HG03175 (cell line): Measurements from ENCODE around the gene ZNF410.
"Not testable (repeated sequence)": the region's sequence is repeated elsewhere in the genome, so short reads cannot be mapped to it uniquely, and the experiment has no call there.

Experiments used
- ATAC-seq: cut with Tn5 transposase; IDR thresholded peaks from one replicate; pipeline ENCODE4 v1.9.1; 2021; ENCODE audit warnings: mild to moderate bottlenecking, moderate library complexity; ENCODE audit not compliant: unreplicated experiment

ZNF410 gene

GRCh38 chr14:73884438-73885190 is 2.0 kb upstream of the ZNF410 start:
- no peak for ATAC-seq

DNA sequence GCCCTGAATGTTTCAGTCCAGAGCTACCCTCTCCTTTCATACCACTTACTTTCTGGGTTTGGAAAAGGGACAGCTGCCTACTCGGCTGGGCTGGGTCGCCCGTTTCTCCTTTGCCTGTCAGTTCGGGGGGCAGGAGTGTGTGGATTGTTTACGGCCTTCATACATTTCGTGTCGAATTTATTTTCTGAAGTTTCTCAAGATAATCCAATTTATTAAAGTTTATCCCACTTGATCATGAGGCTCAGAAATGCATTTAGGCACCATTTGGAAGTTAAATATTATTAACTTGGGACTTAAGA is 608 bp downstream of the ZNF410 start:
- ATAC-seq, result no peak

DNA sequence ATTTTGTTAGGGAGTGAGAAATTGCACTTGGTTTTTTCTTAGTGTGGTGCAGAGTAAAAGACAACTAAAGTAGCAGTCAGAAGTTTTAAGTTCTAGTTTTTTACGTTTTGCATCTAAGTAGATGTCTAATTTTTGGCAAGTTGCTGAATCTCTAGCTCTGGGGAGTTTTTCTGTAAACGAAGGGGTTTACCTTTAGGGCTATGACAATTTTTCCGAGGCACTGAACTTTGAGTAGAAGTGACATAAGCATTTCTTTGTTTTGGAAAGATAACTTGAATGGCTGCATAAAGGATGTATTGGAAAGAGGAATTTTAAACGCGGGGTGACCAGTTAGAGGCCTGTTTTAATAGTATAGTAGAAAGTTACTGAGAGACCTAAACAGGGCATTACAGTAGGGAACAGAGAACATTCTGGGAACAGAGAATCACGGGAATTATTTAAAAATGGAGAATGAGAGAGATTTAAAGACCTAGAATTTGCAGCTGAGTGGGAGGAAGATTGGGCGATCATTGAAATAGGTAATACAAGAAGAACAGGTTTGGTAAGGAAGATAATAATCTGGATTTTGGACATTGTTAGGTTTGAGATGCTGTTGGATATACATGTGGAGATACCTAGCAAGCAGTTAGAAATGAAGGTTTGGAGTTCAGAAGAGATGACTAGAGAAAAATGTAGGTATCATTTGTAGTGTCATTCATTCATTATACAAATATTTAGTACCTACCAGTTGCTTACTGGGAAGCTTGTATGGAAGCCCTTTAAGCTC is 1.2 kb downstream of the ZNF410 start:
- no peak for ATAC-seq

DNA sequence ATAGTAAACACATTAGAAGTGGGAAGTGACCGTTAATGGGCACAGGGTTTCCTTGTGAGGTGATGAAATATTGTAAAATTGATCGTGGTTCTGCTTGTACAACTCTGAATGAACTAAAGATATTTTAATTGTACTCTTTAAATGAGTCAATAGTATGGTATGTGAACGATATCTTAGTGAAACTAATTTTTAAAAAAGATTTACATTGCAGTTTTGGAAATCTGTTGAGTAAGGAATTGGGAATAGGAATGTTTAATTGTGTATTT is 1.7 kb downstream of the ZNF410 start:
- no peak for ATAC-seq

DNA sequence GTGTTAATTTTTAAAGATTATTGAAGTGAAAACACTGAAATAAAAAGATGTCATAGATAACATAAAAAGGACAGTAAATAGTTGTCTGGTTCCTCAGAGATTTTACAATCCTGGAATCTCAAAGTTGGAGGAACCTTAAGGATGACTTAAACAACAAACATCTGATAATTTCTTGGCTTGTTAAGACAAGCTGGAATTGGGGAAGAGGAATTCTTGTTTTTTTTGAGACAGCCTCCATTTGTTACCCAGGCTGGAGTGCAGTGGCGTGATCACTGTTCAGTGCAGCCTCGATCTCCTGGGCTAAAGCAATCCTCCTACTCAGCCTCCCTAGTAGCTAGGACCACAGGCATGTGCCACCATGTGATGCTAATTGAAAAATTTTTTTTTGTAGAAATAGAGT is 2.3 kb downstream of the ZNF410 start:
- ATAC-seq, result no peak

DNA sequence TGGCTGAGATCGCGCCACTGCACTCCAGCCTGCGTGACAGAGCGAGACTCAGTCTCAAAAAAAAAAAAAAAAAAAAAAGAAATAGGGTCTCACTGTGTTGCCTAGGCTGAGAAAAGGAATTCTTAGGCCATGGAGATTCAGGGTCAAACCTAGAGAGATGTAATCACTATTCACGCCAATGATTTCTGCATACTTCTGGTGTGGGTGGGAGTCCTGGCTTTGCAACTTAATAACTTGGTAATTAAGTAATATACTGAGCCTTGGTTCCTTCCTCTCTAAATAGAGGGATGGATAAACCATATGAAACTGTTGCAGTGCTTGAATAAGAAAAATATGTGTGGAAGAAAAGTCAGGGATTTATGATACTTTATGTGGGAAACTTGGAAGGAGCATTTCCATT is 2.7 kb downstream of the ZNF410 start:
- ATAC-seq, result no peak

DNA sequence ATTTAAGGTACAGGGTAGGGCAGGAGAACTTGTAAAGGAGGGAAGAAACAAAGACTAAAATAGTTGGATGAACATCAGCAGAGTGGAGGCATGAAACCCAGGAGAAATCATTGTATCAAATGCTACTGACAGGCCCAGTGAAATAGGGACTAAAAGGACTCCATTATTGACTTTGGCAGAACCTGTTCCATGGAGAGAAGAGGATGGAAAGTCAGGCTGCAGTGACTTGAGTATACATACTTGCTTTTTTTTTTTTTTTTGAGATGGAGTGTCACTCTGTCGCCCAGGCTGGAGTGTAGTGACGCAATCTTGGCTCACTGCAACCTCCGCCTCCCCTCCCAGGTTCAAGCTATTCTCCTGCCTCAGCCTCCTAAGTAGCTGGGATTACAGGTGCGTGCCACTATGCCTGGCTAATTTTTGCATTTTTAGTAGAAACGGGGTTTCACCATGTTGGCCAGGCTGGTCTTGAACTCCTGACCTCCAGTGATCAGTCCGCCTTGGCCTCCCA is 7.6 kb downstream of the ZNF410 start:
- ATAC-seq, result not testable (repeated sequence)

DNA sequence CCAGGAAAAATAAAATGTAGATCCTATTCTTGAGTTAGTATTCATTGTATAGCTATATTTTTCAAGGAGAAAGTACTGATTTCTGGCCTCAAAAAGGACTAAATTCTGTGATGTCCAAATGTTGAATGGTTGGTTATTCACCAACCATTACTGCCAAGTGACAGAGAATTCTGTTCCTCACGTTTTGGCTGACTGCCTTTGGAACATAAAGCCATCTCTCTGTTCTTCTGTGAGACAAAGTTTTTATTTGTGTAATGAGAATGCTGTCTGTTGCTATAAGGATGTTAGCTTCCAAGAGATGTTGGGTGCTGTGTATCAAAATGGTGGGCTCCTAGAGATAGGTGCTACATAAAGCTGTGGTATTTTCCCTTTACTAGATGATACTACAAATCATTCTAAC is 9.3 kb downstream of the ZNF410 start:
- no peak for ATAC-seq

GRCh38 chr14:73896521-73896920 is 9.9 kb downstream of the ZNF410 start:
- no peak for ATAC-seq

DNA sequence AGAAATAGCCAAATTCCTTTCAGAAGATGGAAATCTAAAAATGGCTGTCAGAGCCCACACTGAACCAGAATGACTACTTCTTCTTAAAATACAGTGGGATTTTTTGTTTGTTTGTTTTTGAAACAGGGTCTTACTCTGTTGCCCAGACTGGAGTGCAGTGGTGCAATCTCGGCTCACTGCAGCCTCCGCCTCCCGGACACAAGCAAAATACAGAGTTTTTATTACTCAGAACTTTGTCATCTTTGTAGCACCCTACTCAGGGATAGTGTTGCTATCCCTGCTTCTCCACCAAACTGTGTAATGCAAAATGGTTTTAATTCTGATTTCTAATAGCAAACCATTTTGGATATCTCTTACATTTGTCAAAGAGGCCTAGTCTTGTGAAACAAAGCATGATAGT is 16.4 kb downstream of the ZNF410 start:
- ATAC-seq, result no peak

GRCh38 chr14:73909681-73910080 is 23.0 kb downstream of the ZNF410 start:
- no peak for ATAC-seq

GRCh38 chr14:73913256-73913655 is 26.6 kb downstream of the ZNF410 start:
- no peak for ATAC-seq

GRCh38 chr14:73916324-73916723 is 29.7 kb downstream of the ZNF410 start:
- no peak for ATAC-seq

DNA sequence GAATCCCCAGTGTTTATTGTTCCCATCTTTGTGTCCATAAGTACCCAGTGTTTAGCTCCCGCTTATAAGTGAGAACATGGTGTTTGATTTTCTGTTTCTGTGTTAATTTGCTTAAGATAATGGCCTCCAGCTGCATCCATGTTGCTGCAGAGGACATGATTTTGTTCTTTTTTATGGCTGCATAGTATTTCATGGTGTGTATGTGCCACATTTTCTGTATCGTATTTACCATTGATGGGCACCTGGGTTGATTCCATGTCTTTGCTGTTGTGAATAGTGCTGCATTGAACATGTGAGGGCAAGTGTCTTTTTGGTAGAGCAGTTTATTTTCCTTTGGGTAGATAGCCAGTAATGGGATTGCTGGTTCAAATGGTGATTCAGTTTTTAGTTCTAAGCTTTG is 32.8 kb downstream of the ZNF410 start:
- ATAC-seq, result not testable (repeated sequence)

GRCh38 chr14:73924337-73924736 is 37.7 kb downstream of the ZNF410 start:
- no peak for ATAC-seq

GRCh38 chr14:73935666-73936065 is 49.0 kb downstream of the ZNF410 start:
- no peak for ATAC-seq

DNA sequence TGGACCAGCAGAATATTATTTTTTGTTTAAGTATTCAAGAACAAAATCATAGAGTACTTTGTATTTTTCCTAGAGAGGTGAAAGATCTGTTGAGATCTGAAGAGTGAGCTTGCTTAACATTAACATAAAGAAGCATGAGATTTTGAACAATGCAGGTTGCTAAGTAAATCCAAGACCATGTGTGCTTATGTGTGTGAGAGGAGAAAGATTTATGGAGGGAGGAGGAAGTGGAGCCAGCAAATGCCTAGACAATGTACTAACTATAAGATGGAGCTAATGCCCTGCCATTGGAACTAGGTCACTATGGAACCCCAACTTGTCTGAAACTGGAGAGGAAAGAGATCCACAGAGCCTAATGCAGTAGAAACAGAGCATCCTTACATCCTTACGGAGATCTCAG is 49.9 kb downstream of the ZNF410 start:
- ATAC-seq, result no peak

DNA sequence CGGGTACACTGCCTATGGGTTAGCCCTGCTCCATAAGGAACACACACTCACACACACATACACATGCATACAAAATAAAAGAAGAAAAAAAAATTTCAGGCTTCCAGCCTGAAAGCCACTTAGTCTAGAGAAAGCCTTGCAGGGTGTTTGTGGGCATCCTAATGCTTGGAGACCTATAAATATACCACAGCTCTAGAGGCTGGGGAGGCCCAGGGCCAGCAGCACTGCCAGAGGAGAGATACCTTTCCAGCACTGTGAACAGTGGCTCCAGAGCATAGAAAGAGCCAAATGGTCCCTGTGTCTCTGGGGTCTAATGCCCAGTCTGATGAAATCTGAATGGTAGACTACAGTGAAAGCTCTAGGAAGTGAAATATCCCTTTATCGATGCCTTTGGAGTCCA is 50.4 kb downstream of the ZNF410 start:
- no peak for ATAC-seq

DNA sequence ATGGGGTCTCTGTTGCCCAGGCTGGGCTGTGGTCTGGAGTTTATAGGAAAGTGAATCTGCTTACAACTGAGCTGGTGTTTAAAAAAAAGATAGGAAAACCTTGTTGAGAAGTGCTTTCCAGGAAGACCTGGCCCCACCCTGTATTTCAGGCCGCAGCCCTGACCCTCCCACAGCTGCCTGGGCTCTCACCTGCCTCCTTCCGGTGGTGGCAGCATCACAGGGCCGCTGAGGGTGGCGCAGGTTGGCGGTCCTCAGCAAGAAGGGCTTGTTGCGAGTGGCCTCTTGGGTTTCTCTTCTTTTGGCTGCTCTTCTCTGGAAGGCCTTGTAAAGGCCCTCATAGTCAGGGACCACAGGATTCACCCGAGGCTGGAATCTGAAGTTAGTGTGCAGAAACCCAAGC is 55.5 kb downstream of the ZNF410 start:
- ATAC-seq, result no peak

DNA sequence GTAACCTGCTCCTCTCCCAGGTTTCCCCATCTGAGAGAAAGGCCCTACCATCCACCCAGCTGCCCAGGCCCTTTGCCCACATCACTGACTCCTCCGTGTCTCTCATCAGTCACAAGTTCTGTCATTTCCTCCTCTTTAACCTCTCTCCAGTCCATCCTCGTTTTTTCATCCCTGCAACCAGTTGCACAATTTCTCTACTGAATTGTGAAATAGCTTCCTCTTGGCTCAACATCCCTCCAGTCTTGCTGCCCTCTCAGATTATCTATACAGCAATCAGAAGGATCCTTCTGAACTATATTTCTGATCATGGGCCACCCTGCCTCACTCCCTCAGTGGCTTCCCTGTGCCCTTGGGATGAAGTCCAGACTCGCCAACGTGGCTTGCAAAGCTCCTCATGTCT is 56.4 kb downstream of the ZNF410 start:
- no peak for ATAC-seq

DNA sequence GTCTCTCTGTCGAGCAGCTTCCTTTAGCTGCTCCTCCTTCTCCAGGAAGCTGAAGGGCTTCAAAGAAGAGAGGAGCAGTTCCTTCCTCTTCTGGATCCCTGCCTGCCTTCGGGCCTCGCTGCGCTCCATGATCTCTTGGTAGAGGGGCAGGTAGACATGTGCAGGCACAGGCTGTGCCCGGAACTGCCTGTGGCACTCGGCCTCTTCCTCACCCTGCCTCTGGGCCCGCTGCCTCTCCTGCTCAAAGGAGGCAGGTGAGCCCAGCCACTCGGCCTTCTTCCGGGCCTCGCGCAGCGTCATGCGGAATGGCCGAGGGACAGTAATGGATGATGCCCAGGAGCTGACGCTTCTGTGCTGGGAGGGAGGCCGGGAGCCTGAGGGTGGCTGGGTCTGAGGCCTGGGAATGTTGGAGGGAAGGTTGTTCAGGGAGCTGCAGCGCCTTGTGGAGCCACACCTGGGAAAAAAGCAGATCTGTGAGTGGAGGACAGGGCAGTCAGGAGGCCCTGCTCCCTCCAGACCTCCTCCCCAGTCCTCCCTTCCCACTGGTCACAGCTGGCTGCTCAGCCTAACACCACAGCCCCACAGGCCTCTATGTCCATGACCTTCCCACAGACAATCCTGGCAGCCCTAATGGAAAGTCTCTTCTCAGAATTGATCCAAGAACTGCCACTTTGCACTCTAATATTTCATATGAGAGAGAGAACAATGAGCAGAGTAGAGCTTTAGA is 57.9 kb downstream of the ZNF410 start:
- ATAC-seq, result no peak

DNA sequence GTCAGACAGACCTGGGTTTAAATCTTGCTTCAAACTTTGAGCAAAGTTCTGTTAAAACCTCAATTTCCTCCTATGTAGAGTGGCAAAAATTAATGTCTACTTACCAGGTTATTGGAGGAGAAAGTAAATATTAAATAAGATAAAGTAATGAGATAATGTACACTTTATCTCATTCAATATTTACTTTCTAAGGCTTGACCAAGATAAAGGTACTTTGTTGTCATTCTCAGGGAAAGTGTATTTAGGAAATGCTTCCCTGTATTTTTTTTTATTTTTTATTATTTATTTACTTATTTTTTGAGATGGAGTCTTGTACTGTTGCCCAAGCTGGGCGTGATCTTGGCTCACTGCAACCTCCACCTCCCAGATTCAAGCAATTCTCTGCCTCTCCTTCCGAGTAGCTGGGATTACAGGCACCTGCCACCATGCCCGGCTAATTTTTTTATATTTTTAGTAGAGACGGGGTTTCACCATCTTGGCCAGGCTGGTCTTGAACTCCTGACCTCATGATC is 58.6 kb downstream of the ZNF410 start:
- ATAC-seq, result no peak
